Prostate gland (tissue), 2 donors: Measurements from ENCODE around the gene TOPORS. TPM values are rescaled to one million over a fixed set of nuclear protein-coding genes. Genes with fewer than 3 reads are reported as not detected.
"Not testable (repeated sequence)": the region's sequence is repeated elsewhere in the genome, so short reads cannot be mapped to it uniquely, and the experiment has no call there.

Experiments used
- DNase-seq: peaks from one replicate; pipeline ENCODE4 v3.0.0-alpha.2; 2019; ENCODE audit warnings: low spot score
- H3K27ac ChIP-seq, 2 donors: fragments of 200-600 bp; sonication (generic); 2 replicates each; pipeline ENCODE4 v1.5.1; 2017 to 2019
- H3K27me3 ChIP-seq: fragments of 200-600 bp; sonication (generic); replicated peaks from 2 replicates; pipeline ENCODE4 v1.5.1; 2019; ENCODE audit not compliant: insufficient read depth
- H3K36me3 ChIP-seq, 2 donors: fragments of 200-600 bp; sonication (generic); 1 replicate in 1 of 2; 2 replicates in 1 of 2; pipeline versions ENCODE4 v1.5.1 to v1.8.1; 2017 to 2019
- H3K4me1 ChIP-seq: fragments of 200-600 bp; sonication (generic); replicated peaks from 2 replicates; pipeline ENCODE4 v1.5.1; 2019
- H3K4me3 ChIP-seq, 2 donors: fragments of 200-600 bp; sonication (generic); 2 replicates each; pipeline ENCODE4 v1.5.1; 2017 to 2019
- H3K9me3 ChIP-seq: fragments of 200-600 bp; sonication (generic); 2 replicates; pipeline ENCODE4 v1.5.1; 2017
- CTCF ChIP-seq, 4 experiments: fragments of 200-600 bp in 2 of 4; fragments of 450-650 bp in 2 of 4; sonication (generic) in 2 of 4; IDR thresholded peaks; 1 replicate in 3 of 4; 2 replicates in 1 of 4; pipeline ENCODE4 v1.5.1; 2016 to 2019; ENCODE audit warnings: antibody characterized with exemption in 4 of 4, mild to moderate bottlenecking in 2 of 4, moderate library complexity in 2 of 4
- POLR2A ChIP-seq: fragments of 450-650 bp; IDR thresholded peaks from one replicate; pipeline ENCODE4 v1.6.1; 2016; ENCODE audit warnings: antibody characterized with exemption, mild to moderate bottlenecking
- POLR2AphosphoS5 ChIP-seq: sonication (generic); formaldehyde crosslinking; IDR thresholded peaks from one replicate; pipeline ENCODE4 v1.6.1; 2017; ENCODE audit warnings: antibody characterized with exemption
- WGBS: methylation state at CpG from one replicate; pipeline ENCODE4 v1.1.5; 2018; 5-methylcytosine and 5-hydroxymethylcytosine counted together
- intact Hi-C: fragments of 100-400 bp; cut with DNase I; formaldehyde crosslinking; loops from one replicate; pipeline ENCODE4 v1.14.2; 2022
- total RNA-seq, 2 donors: library from RNA; depleted of rRNA; stranded (reverse); fragments of >200 nt; gene quantifications; one replicate each; pipeline ENCODE4 v1.1.0, GENCODE V29; 2016

The TOPORS gene
- total RNA-seq, 2 donors from 2014 or later: 18.2 to 27.2 TPM

GRCh38 chr9:32554107-32554506, 1.7 kb upstream of the TOPORS start:
- H3K4me3 ChIP-seq: no peak overlapping the region
- intact Hi-C loops: no loop called here
- no peaks in the 10 kb centered on the region for H3K4me1 ChIP-seq
- TF ChIP-seq POLR2AphosphoS5 (no peak), CTCF (IDR thresholded peaks at IDR 0.05) (no peak), POLR2A (no peak)
- H3K9me3 ChIP-seq: no peaks in the 10 kb centered on the region
- H3K27me3 ChIP-seq: no peaks in the 10 kb centered on the region
- no peak for DNase-seq
- peaks cover 0 to 3% of the 10 kb centered on the region in 2 donors for H3K36me3 ChIP-seq
- H3K27ac ChIP-seq: no peak overlapping the region
- WGBS: 88% methylated on average over 2 of the region's 2 CpGs

DNA sequence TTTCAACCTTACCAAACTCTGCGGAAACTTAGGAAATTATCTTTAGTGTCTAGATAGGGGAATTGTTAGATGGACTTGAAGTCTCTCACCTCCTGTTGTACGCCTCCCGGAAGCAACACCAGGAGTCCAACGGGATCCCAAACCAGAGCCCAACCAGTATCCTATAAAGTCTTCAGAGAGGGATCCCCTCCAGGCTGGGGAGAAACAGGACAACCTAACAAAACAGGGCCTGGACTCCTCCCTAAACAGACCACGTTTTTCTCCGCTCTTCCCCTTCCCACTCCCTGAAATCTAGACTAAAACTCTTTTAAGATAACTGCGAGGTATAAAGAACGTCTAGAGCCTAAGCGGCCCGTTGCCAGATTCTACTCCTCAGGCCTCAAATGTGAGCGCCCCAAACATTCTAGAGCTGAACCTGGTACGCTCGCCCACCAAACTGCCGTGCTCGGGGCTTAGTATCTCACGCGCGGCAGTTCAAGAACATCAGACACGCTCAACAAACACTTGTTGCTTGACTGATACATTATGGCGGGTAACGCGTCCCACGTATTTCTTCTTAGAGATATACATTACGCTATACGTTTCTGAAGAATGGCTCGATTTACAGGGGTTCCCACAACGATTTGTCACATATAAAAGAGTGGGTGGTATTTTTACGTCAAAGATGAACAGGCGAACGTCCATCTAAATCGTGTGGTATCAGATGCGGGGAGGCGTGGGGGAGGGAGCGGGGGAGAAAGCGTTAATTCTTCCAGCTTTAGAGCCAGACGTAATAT, 922 bp downstream of the TOPORS start:
- intact Hi-C loops: loop anchor here (2.0 kb wide), 1 partner anchor 169 kb away; no protein-coding TSS in a partner anchor

DNA sequence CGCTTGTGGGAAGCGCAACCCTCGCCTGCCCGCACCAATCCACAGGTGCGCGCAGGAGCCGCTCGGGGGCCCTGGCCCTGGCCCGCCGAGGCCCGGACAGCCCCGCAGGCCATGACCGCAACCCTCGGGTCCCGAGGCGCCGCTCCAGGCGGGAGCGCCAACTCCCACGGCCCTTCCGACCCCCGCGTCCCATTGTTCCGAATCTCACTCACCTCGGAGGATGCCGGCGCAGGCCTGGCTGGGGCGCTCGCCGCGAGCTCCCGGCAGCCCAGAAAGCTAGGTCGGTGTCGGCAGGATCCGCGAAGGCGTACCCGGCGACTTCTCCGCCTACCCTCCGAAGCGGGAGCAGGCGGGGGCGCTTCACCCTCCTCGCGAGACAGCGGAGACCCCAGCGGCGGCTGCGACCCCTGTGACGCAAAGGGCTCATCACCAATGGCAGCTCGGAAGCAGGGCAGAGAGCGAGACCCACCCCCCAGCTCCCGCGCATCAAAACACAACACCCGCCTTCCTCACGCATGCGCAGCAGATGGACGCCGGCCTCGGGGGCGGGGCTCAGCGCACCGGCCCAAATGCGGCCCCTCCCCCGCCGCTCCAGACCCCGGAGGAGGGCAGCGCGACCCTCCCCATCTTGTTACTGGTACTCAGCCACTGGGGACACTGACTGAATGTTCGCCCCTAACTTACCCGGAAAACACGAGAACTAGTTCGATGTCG, 1.7 kb downstream of the TOPORS start:
- TF ChIP-seq POLR2A: peak; percentile 69
- TF ChIP-seq POLR2AphosphoS5: peak; percentile 93
- peak in 1 of 4 experiments; percentile 17 for TF ChIP-seq CTCF (IDR thresholded peaks at IDR 0.05)
- H3K4me3 ChIP-seq: peak overlapping the region; percentile 72 to 74
- no peaks in the 10 kb centered on the region for H3K27me3 ChIP-seq
- H3K4me1 ChIP-seq: no peaks in the 10 kb centered on the region
- H3K9me3 ChIP-seq: no peaks in the 10 kb centered on the region
- H3K36me3 ChIP-seq: peaks cover 0 to 3% of the 10 kb centered on the region in 2 donors
- peak overlapping the region; percentile 91 to 94 for H3K27ac ChIP-seq
- intact Hi-C loops: loop anchor here (2.0 kb wide), 1 partner anchor 168 kb away; no protein-coding TSS in a partner anchor
- under 1% methylated on average over 37 of the region's 75 CpGs for WGBS
- peak; percentile 92 for DNase-seq

More for the DNA sequence above, 922 bp downstream of the TOPORS start:
- peaks cover 0 to 3% of the 10 kb centered on the region in 2 donors for H3K36me3 ChIP-seq
- under 1% methylated on average over 36 of the region's 36 CpGs for WGBS
- peak; percentile 22 for DNase-seq
- H3K9me3 ChIP-seq: no peaks in the 10 kb centered on the region
- H3K27ac ChIP-seq: peak overlapping the region; percentile 91 to 94
- no peaks in the 10 kb centered on the region for H3K4me1 ChIP-seq
- TF ChIP-seq POLR2AphosphoS5 (no peak), POLR2A (no peak), CTCF (IDR thresholded peaks at IDR 0.05) (no peak)
- peak overlapping the region; percentile 72 to 74 for H3K4me3 ChIP-seq
- H3K27me3 ChIP-seq: no peaks in the 10 kb centered on the region

DNA sequence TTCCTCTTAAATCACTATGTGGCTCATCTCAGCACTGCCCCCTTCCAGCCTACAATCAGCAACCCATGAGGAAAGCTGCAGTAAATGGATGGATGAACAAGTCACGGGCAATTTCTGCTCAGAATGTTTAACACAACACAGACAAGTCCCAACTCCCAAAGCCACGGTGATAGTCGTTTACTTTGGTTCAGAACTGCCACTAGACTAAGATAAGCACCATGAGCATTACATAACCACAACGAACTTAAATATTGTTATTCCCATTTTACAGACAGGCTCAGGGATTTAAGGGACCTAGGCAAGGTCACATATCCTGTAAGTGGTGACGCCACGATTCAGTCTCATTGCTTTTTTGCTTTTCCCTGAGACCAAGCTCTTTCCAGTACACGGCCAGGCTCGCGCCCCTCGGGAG, 2.2 kb downstream of the TOPORS start:
- intact Hi-C loops: loop anchor here (2.0 kb wide), 1 partner anchor 167 kb away; no protein-coding TSS in a partner anchor
- Histone ChIP-seq H3K27me3 (no peaks in the 10 kb centered on the region), H3K27ac (peak overlapping the region; percentile 91 to 94), H3K4me1 (no peaks in the 10 kb centered on the region), H3K36me3 (no peaks in the 10 kb centered on the region), H3K4me3 (peak overlapping the region; percentile 72 to 74), H3K9me3 (no peaks in the 10 kb centered on the region)
- WGBS: 2% methylated on average over 10 of the region's 10 CpGs
- DNase-seq: no peak
- TF ChIP-seq POLR2AphosphoS5 (no peak), CTCF (IDR thresholded peaks at IDR 0.05) (no peak), POLR2A (no peak)

GRCh38 chr9:32548213-32548612, 4.2 kb downstream of the TOPORS start:
- intact Hi-C loops, H3K4me3 ChIP-seq, H3K27me3 ChIP-seq, DNase-seq, H3K4me1 ChIP-seq, H3K9me3 ChIP-seq, H3K36me3 ChIP-seq, H3K27ac ChIP-seq: not testable (repeated sequence)
- 97% methylated on average over 20 of the region's 20 CpGs for WGBS
